Measurements from ENCODE around the gene FKBP5.

GRCh38 chr6:35706468-35706867 lies 17.8 kb upstream of the FKBP5 start:
- TF ChIP-seq BHLHE40 (IDR thresholded peaks at IDR 0.05; ENCODE audit: low read length): no peak
- TF ChIP-seq NCOA1 (IDR thresholded peaks at IDR 0.05; ENCODE audit: low read depth): no peak
- no peak for TF ChIP-seq POLR2A (conservative IDR thresholded peaks at IDR 0.05)
- TF ChIP-seq ZC3H11A (IDR thresholded peaks at IDR 0.05; ENCODE audit: low read depth, low read length): no peak
- no peak for TF ChIP-seq NR1H2 (CRISPR knock-in tag; IDR thresholded peaks at IDR 0.05)
- no peak for TF ChIP-seq TOE1 (IDR thresholded peaks at IDR 0.05; ENCODE audit: borderline replicate concordance)
- TF ChIP-seq TOE1 (CRISPR knock-in tag; IDR thresholded peaks at IDR 0.05; ENCODE audit: borderline replicate concordance, low read depth): no peak
- no peak for TF ChIP-seq NONO (IDR thresholded peaks at IDR 0.05; ENCODE audit: low read depth in 2 of 2, low read length in 1 of 2)
- TF ChIP-seq ATF6 (CRISPR knock-in tag; IDR thresholded peaks at IDR 0.05): no peak
- no peak for TF ChIP-seq CHD2 (IDR thresholded peaks at IDR 0.05; ENCODE audit: low read depth, low read length)
- peak; percentile 55; the same call in 1 of the 2 replicates for TF ChIP-seq JUND (IDR thresholded peaks at IDR 0.05; ENCODE audit: borderline replicate concordance, low read depth, low read length)
- peak; percentile 65; the same call in 1 of the 3 replicates for TF ChIP-seq JUND (tag; IDR thresholded peaks at IDR 0.05; ENCODE audit: borderline replicate concordance, low read depth, low read length)
